ENCODE results near the gene LRRC75B.

DNA sequence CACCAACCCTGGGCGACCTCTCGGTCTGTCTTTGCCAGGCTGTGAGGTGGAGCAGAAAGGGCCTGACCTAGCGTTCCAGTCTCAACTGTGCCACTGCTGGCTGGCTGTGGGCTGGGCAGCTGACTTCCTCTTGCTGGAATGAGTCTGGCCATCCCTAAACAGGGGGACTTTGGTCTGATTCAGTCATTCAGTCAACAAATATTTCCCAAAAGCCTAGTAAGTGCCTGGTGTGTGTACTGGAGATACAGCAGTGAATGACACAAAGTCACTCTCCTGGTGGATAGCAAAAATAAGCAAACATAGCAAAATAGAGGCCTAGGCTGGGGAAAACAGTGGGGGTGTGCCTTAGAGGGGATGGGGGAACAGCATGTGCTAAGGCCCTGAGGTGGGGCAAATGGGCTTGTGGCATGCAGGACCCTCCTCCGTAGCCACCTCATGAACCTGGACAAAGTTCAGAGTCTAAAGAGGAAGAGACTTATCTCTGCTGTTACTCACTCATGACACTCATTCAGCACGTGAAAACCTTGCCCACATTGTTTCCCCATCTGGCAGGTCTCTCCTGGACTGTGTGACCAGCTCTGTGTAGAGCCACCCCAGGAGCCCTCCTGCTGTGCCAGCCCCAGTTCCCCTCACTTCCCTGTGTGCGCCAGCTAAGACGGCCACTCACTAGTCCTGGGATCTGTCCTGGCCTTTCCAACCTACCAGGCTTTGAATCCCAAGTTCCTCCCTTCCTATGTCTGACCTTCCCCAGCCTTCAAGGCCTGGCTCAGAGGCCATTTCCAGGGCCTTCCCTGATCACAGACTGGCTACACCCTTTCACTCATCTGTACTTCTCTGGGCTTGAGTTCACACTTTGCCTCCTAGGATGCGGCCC, 42.6 kb downstream of the LRRC75B start:
- no peak for TF ChIP-seq POLR2A (IDR thresholded peaks at IDR 0.05)
- TF ChIP-seq, protein P1, sequence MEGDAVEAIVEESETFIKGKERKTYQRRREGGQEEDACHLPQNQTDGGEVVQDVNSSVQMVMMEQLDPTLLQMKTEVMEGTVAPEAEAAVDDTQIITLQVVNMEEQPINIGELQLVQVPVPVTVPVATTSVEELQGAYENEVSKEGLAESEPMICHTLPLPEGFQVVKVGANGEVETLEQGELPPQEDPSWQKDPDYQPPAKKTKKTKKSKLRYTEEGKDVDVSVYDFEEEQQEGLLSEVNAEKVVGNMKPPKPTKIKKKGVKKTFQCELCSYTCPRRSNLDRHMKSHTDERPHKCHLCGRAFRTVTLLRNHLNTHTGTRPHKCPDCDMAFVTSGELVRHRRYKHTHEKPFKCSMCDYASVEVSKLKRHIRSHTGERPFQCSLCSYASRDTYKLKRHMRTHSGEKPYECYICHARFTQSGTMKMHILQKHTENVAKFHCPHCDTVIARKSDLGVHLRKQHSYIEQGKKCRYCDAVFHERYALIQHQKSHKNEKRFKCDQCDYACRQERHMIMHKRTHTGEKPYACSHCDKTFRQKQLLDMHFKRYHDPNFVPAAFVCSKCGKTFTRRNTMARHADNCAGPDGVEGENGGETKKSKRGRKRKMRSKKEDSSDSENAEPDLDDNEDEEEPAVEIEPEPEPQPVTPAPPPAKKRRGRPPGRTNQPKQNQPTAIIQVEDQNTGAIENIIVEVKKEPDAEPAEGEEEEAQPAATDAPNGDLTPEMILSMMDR (IDR thresholded peaks at IDR 0.05 in 8 of 11, conservative IDR thresholded peaks at IDR 0.05 in 3 of 11): no peak
